GM21737 (cell line): Measurements from ENCODE around the gene WASHC2A.
"Not testable (repeated sequence)": the region's sequence is repeated elsewhere in the genome, so short reads cannot be mapped to it uniquely, and the experiment has no call there.

ENCODE experiments used
- ATAC-seq: cut with Tn5 transposase; IDR thresholded peaks from one replicate; pipeline ENCODE4 v1.9.1; 2021; ENCODE audit warnings: mild to moderate bottlenecking, moderate library complexity; ENCODE audit not compliant: unreplicated experiment

The WASHC2A gene

DNA sequence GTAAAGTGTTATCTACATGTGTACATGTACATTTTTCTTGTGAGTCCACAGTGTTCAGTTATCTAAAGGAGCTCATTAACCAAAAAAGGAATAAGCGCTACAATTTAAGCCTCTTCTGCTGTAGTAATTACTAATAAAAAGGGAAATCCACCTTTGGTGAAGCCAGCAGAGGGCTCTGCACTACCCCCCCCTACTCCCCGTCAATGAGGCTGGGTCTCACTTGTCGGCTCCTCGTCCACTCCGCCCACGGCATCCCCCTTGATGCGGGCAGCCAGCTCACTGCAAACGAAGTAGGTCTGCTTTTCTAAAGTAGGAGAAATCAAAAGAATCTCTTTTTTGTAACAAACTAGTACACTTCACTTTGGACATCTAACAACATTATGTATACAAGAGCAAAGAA is 4.7 kb upstream of the WASHC2A start:
- ATAC-seq: no peak

DNA sequence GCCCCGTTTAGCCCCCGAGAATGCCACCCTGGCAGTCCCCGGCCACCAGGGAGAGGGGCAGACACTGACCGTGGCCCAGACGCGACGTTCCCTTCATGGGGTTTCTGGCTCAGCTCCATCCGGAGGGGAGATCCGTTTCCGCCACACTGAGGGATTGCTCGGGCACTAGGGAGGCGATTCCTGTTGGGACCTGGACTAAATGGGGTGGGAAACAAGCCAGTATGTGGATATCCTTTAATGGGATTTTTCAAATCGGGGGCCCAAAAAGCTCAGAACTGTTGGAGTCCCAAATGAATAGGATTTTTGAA is 552 bp downstream of the WASHC2A start:
- not testable (repeated sequence) for ATAC-seq

DNA sequence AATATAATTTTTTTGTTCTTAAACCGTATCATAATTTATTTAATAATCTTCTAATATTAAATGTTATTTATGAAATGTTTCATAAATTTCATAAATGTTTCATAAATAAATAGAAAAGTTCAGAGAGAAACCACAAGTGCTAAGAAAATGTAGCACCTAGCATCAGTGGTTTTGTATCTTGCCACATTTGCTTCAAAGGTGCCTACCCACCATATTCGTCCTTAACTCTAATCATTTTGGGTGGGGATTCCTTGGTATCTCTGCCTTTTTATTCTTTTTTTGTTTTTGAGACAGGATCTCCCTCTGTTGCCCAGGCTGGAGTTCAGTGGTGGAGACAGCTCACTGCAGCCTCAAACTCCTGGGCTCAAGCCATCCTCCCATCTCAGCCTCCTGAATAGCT is 7.4 kb downstream of the WASHC2A start:
- not testable (repeated sequence) for ATAC-seq

DNA sequence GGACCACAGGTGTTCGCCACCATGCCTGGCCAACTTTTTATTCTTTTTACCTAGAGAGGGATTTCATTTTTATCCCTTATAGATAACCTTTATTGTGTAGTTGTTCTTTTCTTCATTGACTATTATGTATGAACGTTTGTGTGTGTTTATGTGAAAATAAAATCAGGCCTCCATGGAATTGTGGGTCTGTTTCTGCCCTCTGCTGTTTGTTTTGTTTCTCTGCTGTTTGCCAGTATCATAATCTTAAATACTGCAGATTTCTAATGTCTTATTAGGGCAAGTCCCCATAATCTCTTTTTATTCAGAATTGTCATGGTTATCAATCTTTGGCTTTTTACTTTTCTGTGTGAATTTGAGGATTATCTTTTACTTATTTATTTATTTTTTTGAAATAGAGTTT is 7.8 kb downstream of the WASHC2A start:
- not testable (repeated sequence) for ATAC-seq

DNA sequence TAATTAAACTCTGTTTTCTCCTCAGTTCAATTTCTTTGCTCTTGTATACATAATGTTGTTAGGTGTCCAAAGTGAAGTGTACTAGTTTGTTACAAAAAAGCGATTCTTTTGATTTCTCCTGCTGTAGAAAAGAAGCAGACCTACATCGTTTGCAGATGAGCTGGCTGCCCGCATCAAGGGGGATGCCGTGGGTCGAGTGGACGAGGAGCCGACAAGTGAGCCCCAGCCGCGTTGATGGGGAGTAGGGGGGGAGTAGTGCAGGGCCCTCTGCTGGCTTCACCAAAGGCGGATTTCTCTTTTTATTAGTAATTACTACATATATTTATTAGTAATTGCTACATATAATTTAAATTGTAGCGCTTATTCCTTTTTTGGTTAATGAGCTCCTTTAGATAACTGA is 23.6 kb downstream of the WASHC2A start:
- not testable (repeated sequence) for ATAC-seq

DNA sequence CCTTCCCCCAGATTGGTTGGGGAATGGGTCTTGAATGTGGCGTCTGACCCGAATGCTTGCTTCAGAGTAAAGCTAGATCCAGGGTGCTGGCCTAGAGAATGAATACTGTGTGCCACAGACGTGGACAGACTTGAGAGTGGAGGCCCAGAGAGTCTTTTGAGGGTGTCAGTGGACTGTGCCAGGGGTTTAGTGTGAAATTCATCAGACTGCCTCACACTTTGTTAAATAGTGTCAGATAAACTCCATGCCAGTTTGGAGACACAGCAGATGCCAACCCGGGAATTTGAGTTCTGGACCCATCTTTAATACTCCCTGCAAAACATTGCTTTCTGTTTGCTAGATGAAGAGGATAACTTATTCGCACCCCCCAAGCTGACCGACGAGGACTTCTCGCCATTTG is 25.2 kb downstream of the WASHC2A start:
- ATAC-seq: not testable (repeated sequence)

DNA sequence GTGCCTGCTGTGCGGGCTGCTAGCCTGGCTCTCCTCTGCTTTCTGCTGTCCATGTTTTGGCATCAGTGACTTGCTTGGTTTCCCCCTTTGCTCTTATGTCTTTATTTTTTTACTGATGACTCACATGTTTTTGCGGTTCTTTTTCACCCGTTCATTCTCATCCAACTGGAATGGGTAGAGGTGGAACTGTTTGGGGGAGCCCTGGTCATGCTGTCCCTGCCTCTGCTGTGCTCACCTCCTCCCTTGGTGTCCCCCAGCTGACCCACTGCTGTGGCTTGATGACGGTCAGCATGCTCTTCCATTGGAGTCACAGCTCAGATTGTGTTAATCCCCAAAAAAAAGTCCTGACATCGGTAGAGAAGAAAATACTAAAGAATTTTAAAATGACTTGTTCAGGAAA is 26.9 kb downstream of the WASHC2A start:
- not testable (repeated sequence) for ATAC-seq

DNA sequence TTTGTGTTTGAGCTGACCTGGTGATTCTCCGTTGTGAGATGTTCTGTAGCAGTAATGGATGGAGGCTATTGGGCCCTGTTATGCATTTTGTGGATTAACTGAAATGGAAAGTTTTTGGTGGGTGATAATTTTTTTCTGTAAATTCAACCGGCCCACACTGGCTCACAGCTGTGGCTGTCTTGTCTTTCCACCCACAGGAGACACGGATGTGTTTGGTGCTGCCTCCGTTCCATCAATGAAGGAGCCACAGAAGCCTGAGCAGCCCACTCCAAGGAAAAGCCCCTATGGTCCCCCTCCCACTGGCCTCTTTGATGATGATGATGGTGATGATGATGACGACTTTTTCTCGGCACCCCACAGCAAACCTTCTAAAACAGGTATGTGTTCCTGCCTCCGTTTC is 27.6 kb downstream of the WASHC2A start:
- ATAC-seq: not testable (repeated sequence)

DNA sequence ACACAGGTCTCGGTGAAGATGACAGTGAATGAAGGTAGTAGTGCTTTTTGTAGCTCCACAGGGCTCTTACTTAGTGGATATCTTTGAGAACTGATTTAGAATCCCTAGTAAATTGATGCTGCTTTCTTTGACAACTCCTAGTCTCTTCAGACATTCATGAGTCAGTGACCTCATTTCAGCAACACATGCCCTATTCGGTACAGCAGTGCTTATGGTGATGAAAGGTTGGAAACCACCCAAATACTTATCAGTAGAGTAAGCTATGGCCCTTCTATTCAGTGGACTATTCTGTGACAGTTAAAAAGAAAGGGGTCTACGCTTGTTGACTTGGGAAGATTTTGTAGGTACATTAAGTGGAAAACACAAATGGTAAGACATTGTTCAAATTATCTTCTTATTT is 29.0 kb downstream of the WASHC2A start:
- ATAC-seq: not testable (repeated sequence)

DNA sequence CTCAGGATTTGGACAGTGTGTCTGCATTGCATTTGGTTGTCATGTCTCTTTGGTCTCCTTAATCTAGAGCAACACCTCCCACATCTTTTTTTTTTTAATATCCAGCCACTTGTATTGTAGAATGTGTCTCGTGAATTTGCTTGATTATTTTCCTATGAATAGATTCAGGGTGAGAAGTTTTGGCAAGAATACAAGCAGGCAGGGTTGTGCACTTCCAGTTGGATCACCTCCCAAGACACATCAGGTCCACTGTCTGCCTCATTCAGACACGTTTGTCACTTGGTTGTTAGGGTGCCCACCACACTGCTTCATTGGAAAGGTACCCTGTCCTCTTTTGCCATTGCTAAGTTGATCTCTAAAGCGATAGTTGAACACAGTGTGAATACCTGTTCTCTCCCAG is 30.9 kb downstream of the WASHC2A start:
- ATAC-seq: not testable (repeated sequence)

DNA sequence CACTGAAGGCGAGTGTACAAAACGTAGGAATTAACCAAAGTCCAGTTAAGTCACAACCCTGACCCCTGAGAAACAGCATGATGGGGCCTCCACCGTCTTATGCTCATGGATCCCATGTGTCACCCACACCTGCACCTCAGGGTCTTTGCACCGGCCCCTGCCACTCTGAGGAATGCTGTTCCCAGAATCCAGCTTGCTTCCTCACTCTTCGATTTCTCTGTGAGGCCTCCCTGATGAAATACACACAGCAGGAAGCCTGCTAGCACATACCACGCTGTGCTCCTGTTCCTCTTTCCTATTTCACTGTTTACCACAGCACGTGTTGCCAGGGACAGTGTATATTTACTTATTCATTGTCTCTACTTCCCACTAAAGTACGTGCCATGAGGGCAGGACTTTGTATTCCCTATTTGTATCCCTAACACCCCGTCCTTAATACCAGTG is 33.4 kb downstream of the WASHC2A start:
- ATAC-seq: not testable (repeated sequence)

DNA sequence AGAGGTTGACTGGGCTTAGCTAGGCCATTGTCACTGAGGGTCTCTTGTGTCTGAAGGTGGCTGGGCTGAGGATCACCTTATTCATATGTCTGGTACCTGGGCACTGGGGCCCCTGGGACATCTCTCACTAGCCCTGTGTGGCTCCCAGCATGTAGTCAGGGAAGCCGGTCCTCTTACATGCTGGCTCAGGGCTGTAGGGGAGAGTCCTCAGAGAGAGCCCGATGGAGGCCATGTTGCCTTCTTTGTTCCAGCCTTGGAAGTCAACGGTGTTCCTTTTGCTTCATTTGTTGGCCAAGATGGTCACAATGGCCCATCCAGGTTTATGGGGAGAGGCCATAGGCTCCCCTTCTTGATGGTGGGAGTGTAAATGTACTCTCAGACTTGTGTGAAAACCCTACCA is 34.0 kb downstream of the WASHC2A start:
- not testable (repeated sequence) for ATAC-seq

DNA sequence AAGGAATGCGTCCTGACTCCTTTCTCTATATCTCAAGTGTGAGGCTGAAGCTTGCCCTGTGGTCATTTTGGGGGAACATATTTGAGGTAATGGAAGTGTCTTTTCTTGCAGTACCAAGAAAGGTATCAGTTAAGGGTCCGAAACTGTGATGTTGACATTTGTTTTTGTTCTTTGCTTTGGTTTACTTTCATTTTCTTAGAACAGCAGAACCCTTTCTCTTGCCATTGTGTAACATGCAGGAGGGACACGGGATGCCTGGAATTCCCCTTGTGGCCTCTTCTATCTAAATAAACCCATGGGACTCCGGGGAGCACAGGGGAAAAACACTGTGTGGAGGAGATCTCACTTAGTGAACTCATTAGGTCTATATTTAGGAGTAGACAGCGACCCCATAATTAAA is 34.5 kb downstream of the WASHC2A start:
- peak; percentile 61 for ATAC-seq

DNA sequence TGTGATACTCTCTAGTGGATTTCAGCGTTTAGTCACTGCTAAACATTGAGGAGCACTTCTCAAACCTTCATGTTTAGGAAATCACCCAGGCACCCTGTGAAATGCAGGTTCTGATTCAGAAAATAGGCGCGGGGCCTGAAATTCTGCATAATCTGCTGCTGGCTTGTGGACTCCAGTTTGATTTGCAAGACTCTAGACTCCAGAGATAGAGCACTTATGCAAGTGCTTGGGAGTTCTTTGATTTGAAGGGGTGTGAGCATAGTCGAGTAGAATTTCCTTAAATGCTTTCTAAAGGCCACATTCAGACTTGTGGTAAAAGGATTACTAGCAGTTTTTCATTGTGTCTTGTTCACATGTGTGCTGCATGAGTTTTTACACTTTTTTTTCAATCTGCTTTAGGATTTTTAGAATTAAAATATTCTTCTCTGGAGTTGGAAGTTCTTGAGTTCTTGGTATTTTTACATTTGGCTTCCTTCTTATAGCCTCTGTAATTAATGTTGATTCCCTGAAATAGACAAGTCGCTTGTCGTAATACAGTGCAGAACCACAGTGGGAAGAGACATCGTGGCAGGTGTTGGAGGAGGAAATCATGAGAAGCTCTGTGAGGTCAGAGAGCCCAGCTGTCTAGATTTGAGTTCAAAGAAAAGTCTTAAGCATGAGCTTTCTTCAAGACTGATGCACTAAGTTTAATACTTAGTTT is 41.4 kb downstream of the WASHC2A start:
- not testable (repeated sequence) for ATAC-seq

DNA sequence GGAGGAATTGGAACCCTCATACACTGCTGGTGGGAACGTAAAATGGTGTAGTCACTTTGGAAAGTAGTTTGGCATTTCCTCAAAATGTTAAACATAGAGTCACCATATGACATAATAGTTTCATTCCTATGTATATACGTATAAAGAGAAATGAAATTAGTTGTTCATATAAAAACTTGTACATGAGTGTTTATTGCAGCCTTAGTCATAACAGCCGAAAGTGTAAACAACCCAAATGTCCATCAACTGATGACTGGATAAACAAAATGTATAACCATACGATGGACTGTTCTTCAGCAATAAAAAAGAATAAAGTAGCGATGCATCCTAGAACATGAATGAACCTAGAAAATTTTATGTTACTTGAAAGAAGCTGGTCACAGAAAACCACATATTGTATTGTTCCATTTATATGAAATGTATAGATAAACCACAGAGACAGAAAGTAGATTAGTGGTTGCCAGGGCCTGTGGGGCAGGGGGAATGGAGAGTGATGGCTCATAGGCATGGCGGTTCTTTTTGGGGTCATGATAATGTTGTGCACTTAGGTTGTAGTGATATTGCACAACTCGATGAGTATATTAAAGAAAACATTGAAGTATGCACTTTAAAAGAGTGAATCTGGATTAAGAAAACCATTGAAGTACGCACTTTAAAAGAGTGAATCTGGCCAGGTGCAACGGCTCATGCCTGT is 44.8 kb downstream of the WASHC2A start:
- ATAC-seq: not testable (repeated sequence)

DNA sequence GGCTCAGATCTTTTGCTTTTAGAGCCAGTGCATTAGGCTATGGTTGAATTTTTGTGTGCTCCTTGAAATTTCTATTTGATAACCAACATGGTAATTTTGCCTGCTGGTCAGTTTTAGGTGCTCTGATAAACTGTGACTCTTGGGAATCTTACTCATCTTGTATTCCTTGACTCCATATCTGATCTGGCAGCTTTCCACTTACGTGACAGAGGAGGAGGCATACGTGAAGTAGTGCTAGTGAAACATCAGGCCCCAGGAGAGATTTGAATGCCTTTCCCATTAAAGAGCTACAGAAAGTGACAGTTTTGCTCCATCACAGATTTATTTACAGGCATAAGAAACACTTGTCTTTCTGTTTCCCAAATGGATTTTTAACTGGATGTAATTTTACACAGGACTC is 59.0 kb downstream of the WASHC2A start:
- ATAC-seq: not testable (repeated sequence)

DNA sequence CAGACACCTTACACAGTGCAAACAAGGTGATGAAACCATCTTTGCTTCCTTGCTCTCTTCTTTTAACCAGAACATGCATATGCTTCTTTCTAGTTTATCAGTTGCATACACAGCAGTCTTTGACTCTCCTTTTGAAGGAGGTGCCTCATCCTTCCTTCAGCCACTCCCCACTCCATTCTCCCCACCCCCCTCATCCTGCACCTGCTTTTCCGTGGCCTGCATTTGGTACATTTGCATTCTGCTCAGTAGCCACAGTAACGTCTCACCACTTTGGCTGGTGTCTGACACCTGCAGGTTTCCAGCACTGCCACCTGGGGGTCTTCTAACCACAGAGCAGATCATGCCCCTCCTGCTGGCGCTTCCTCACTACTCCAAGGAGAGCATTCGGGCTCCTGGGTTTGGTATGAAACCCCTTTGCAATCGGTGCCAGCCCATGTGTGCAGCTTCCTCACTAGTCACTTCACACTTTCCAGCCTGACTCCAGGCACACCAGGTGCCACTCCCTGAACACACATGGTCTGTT is 60.1 kb downstream of the WASHC2A start:
- ATAC-seq: not testable (repeated sequence)

DNA sequence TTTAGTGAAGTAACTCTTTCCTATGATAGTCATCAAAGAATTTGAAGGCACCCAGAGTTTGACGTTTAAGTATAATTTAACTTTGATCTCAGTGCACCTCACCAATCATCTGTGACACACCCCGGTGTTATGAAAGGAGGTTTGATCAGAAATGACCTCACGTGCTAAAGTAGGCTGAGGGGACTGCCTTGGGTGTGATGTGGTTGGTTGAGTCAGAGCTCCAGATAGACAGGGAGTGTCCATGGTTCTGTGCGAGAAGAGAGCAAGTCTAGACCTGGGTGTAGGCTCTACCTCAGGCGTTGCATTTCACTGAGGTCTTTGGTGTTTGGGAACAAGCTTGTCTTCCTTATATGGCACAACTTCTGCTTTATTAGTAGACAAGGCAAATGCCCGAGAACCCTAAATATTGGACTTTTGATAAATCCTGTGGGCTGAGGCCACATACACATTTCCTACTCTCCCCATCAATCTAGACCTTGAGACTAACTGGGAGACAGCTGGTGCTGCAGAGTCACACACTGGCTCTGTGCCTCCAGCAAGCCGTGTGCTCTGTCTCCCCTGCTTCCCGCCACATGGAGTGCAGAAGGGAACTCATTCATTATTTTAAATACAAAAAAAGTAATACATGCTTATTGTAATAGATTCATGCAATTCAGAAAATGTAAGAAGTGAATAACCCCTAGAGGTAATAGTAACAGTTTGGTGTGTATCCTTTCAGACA is 63.7 kb downstream of the WASHC2A start:
- ATAC-seq: not testable (repeated sequence)

DNA sequence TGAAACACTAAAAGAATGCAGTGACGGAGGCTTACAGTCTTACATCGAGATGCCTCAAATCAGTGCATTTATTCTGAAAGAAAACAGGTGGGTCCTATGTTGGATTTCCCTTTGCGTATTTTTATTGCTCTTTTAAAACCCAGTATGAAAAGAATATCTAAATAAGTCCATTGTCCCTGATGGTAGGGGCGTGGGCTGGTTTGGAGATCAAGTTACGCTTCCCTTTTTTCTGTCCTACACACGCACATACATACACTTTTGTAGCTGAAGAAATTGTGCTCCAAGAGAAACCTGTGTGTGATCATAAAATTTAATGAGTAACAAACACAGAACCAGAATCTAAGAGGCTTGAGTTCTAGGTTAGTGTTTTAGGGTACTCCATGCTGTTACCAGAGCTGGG is 64.6 kb downstream of the WASHC2A start:
- not testable (repeated sequence) for ATAC-seq

DNA sequence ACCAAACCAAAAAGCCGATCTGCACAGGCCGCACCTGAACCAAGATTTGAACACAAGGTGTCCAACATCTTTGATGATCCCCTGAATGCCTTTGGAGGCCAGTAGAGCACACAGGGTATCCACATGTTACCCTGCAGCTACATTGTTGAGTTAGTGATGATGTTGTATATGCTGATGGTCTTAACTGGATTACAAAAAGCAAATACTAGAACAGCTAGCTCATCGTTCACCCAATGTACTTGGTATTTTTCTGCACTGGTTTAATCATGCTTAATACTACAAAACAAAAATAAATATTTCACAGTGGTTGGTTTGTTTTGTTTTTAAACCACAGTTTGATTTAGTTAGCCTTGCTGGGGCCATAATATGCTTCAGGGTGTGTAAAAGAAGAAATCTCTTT is 65.1 kb downstream of the WASHC2A start:
- not testable (repeated sequence) for ATAC-seq

DNA sequence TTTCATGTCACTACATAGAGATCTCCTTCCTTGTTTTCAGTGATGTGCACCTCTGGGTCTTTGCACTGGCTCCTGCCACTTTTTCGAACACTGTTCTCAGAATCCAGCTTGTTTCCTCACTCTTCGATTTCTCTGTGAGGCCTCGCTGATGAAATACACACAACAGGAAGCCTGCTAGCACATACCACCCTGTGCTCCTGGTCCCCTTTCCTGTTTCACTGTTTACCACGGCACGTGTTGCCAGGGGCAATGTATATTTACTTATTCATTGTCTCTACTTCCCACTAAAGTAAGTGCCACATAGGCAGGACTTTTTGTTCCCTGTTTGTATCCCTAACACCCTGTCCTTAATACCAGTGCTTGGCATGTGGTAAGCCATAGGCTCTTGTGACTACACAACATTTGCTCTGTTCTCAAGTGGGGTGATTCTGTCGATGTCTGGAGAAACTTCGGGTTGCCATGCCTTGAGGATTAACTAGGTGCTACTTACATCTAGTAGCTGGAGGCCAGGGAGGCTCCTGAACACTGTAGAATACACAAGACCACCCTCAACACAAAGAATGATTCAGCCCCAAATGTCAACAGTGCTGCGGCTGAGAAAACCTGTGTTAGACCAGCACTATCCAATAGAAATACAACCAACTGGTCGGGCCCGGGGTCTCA is 75.9 kb downstream of the WASHC2A start:
- ATAC-seq: not testable (repeated sequence)
